SK-N-SH treated with all-trans-retinoic acid at 6 μM for 48 hours (cell line): ENCODE measurements around the gene SEL1L2.

ENCODE experiments used
- CSDC2 ChIP-seq: fragments of 250-450 bp; sonication (Bioruptor Pico); IDR thresholded peaks from 2 replicates; pipeline ENCODE4 v1.5.0; 2020; ENCODE audit warnings: mild to moderate bottlenecking, moderate library complexity
- CSRNP3 ChIP-seq: fragments of 250-450 bp; sonication (Bioruptor Pico); IDR thresholded peaks from 2 replicates; pipeline ENCODE4 v1.5.1; 2021; ENCODE audit warnings: mild to moderate bottlenecking, moderate library complexity
- GLIS3 ChIP-seq: fragments of 250-450 bp; sonication (Bioruptor Pico); IDR thresholded peaks from 2 replicates; pipeline ENCODE4 v1.5.0; 2020; ENCODE audit warnings: mild to moderate bottlenecking, moderate library complexity
- POU6F1 ChIP-seq: fragments of 250-450 bp; sonication (Bioruptor Pico); IDR thresholded peaks from 2 replicates; pipeline ENCODE4 v1.8.0; 2021; ENCODE audit warnings: low read depth, mild to moderate bottlenecking, moderate library complexity, borderline replicate concordance
- RARB ChIP-seq: fragments of 250-450 bp; sonication (Bioruptor Pico); IDR thresholded peaks from 2 replicates; pipeline ENCODE4 v1.8.0; 2021; ENCODE audit warnings: mild to moderate bottlenecking, moderate library complexity
- TF ChIP-seq, protein P1 (sequence below): fragments of 250-450 bp; sonication (Bioruptor Pico); IDR thresholded peaks from 2 replicates; pipeline ENCODE4 v1.8.0; 2020; ENCODE audit warnings: mild to moderate bottlenecking, moderate library complexity, borderline replicate concordance

GRCh38 chr20:13874394-13875157 lies 115.8 kb downstream of the SEL1L2 start:
- no peak for TF ChIP-seq RARB (CRISPR knock-in tag)
- TF ChIP-seq, protein P1, sequence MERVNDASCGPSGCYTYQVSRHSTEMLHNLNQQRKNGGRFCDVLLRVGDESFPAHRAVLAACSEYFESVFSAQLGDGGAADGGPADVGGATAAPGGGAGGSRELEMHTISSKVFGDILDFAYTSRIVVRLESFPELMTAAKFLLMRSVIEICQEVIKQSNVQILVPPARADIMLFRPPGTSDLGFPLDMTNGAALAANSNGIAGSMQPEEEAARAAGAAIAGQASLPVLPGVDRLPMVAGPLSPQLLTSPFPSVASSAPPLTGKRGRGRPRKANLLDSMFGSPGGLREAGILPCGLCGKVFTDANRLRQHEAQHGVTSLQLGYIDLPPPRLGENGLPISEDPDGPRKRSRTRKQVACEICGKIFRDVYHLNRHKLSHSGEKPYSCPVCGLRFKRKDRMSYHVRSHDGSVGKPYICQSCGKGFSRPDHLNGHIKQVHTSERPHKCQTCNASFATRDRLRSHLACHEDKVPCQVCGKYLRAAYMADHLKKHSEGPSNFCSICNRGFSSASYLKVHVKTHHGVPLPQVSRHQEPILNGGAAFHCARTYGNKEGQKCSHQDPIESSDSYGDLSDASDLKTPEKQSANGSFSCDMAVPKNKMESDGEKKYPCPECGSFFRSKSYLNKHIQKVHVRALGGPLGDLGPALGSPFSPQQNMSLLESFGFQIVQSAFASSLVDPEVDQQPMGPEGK (CRISPR knock-in tag), result no peak
- TF ChIP-seq CSDC2 (CRISPR knock-in tag), result no peak
- TF ChIP-seq CSRNP3 (CRISPR knock-in tag), result no peak
- TF ChIP-seq POU6F1, result no peak
- TF ChIP-seq GLIS3 (CRISPR knock-in tag), result no peak
